GM23338 (cell line): ENCODE results near the gene LAMB1.

ENCODE experiments used
- CREB1 ChIP-seq: fragments of 250-450 bp; sonication (Bioruptor Pico); IDR thresholded peaks from 2 replicates; pipeline ENCODE4 v1.5.0; 2020; ENCODE audit warnings: low read depth, mild to moderate bottlenecking, moderate library complexity
- EZH2 ChIP-seq: fragments of 200-600 bp; sonication (generic); IDR thresholded peaks from one replicate; pipeline ENCODE4 v1.8.0; 2017; ENCODE audit warnings: antibody characterized with exemption, mild to moderate bottlenecking, low read depth; ENCODE audit not compliant: unreplicated experiment
- NANOG ChIP-seq: IDR thresholded peaks from 2 replicates; pipeline ENCODE4 v1.6.1; 2016; ENCODE audit warnings: antibody characterized with exemption, borderline replicate concordance
- POLR2AphosphoS5 ChIP-seq: IDR thresholded peaks from 2 replicates; pipeline ENCODE4 v1.6.1; 2016; ENCODE audit warnings: antibody characterized with exemption, low read depth
- TF ChIP-seq, protein P1 (sequence below), 2 experiments: fragments of 200-600 bp in 1 of 2; sonication (generic) in 1 of 2; conservative IDR thresholded peaks; 2 replicates each; pipeline versions ENCODE4 v1.5.1 to v1.6.1; 2016 to 2017; ENCODE audit warnings: antibody characterized with exemption in 2 of 2, low read depth in 2 of 2, mild to moderate bottlenecking in 2 of 2, moderate library complexity in 1 of 2
- TF ChIP-seq, protein P2 (sequence below): IDR thresholded peaks from 2 replicates; pipeline ENCODE4 v1.6.1; 2016; ENCODE audit warnings: antibody characterized with exemption

DNA sequence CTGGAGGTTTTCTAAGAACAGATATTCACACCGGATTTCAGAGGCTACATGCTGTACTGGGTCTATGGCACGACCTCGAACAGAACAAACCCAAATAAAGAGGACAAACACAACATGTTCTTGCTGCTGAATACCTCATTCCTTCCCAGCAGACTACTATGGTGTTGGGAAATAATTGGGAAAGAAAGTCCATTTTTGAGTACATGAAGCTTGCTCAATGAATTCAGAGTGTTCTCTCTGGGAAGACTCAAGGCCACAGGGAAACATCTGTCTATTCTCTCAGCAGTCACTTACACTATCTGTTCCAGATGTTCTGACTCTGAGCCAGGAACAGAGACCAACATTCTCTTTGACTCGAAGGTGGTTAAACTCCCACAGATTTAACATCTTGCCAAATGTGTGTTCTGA, 30.9 kb downstream of the LAMB1 start:
- TF ChIP-seq NANOG (no peak), POLR2AphosphoS5 (no peak), CREB1 (CRISPR knock-in tag) (no peak), EZH2 (no peak)
- TF ChIP-seq, protein P1, sequence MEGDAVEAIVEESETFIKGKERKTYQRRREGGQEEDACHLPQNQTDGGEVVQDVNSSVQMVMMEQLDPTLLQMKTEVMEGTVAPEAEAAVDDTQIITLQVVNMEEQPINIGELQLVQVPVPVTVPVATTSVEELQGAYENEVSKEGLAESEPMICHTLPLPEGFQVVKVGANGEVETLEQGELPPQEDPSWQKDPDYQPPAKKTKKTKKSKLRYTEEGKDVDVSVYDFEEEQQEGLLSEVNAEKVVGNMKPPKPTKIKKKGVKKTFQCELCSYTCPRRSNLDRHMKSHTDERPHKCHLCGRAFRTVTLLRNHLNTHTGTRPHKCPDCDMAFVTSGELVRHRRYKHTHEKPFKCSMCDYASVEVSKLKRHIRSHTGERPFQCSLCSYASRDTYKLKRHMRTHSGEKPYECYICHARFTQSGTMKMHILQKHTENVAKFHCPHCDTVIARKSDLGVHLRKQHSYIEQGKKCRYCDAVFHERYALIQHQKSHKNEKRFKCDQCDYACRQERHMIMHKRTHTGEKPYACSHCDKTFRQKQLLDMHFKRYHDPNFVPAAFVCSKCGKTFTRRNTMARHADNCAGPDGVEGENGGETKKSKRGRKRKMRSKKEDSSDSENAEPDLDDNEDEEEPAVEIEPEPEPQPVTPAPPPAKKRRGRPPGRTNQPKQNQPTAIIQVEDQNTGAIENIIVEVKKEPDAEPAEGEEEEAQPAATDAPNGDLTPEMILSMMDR (conservative IDR thresholded peaks at IDR 0.05; ENCODE audit: low read depth in 2 of 2): no peak
- TF ChIP-seq, protein P2, sequence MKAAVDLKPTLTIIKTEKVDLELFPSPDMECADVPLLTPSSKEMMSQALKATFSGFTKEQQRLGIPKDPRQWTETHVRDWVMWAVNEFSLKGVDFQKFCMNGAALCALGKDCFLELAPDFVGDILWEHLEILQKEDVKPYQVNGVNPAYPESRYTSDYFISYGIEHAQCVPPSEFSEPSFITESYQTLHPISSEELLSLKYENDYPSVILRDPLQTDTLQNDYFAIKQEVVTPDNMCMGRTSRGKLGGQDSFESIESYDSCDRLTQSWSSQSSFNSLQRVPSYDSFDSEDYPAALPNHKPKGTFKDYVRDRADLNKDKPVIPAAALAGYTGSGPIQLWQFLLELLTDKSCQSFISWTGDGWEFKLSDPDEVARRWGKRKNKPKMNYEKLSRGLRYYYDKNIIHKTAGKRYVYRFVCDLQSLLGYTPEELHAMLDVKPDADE: no peak
